NCI-H2081 treated with DMSO at 0.1 percent for 48 hours (cell line): Measurements from ENCODE around the gene COL11A2.

ENCODE experiments used
- DNase-seq: peaks from one replicate; lab custom pipeline; 2025; lab: John Stamatoyannopoulos, UW

Gene COL11A2

DNA sequence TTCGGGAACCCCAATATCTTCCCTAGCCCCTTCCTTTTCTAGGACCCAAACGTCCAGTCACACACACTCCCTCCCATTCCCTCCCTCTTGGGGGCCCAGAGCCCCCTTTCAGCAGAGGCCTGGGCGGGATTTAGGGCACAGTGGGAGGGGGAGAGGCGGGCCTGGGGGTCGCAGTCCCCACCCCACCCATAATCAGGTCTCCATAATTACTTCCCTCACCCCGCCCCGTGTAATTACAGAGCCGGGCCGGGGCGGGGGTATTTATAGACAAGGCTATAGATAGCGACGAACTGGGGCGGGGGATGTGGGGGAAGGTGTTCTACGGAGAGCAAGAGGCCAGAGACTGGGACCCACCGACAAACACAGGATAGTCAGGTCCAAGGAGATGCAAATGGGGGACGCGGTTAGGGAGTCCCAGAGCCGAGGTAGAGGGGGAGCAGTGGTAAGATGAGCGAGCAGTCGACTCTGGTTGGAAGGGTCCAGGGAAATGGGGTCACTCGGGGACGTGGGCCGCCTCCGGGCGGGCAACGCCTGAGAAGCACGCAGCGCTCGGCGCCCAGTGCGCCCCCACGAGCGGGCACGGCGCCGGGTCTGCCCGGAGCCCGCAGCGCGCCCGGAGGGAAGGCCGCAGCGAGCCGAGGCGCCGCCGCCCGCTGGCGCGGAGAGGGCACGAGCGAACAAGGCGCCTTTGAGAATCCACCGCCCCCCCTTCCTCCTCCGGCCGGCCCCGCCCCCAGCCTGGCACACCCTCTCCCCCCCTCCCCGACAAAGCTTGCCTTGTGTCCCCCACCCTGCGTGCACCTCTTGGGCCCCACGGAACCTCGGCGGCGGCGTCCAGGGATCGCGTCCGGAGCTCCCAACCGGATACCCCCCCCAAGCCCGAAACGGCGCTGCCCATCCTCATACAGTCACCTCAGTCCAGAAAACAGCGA, 670 bp upstream of the COL11A2 start:
- no peak for DNase-seq

DNA sequence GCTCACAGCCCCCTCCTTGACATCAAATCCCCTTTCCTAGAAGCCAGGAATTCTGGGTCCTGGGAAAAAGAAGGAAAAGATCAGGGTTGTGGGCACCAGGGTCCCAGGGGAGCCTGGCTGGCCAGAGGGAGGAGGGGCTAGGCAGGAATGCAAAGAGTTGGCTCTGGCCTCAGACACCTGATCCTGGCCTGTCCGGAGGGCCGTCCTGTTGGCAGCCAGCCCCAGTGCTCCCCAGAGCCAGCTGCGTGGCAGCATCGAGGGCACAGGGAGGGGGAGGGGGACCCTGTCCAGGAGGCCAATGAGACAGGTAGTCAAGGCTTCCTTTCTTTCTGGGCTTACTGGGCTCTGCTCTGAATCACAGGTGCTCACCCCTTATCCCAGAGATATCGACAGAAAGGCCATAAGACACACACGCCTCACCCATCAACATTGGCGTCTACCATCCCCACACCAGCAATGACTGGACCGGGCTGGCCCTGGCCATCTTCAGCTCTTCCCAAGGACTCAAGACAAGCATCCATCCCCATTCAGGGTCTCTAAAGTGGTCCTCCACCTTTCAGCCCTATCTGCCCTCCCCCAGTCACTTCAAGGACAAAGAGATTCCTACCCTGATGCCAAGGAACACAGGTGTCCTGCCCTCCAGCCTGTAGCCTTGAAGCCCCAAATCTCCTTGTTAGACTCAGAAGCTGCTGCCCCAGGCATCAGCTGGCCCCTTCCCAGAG, 723 bp downstream of the COL11A2 start:
- no peak for DNase-seq

DNA sequence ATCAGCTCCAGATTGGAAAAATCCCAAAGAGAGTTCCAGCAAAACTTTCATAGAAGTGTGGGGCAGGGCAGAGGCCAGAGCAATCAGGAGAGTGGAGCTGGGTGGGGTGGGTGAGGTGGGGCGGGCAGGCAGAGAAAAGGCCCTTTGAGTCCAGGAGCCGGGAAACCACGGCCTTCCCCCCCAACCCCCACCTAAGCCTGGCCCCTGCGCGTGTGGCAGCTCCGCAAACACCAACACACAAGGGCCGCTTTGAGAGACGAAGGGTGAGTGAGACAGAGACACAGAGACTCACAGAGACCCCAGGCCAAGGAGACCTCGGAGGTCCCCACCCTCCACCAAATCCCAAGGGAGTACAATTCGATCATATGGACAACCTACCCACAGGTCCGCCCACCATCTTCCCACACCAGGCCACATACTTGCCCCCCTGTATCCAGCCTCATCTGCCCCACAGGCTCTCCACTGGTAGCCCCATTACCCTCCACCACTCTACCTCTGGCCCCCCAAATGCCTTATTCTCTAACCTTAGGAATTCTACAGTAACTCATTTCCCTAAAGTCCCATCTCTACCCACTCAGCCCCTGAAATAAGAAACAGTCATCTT, 1.7 kb downstream of the COL11A2 start:
- DNase-seq = no peak

DNA sequence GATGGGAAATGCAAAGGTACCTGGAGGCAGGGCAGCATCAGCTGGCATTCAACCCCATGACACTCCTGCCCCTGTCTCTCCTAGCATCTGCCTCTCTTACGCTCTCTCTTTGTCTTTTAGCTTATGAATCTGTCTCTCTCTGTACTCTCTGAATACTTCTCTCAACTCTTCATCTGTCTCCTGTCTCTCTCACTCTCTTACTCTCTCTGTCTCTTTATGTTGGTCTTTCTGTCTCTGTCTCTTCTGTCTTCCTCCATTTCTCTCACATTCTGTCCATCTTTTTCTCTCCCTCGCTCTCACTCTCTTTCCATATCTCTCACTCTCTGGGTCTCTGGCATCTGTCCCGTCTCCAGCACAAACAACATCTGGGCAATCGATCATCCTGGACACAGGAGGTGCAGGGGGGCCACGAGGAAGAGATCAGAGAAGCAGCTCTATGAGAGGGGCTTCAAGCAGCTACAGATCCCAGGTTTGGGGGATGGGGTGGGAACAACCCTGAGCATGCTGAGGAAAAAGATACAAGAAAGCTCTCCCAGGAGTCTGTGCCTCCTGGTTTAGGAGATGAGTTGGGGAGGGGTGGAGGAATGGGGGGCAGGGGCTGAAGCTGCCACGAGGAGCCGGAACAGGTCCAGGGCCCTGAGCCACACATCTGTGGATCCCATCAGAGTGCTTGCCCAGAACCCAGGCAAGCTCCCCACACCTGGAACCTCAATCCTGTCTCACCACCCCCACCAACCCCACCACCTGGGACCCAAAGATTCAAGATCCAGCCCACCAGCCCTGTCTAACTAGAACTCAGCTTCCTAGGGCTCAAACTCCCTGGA, 2.4 kb downstream of the COL11A2 start:
- DNase-seq = no peak

DNA sequence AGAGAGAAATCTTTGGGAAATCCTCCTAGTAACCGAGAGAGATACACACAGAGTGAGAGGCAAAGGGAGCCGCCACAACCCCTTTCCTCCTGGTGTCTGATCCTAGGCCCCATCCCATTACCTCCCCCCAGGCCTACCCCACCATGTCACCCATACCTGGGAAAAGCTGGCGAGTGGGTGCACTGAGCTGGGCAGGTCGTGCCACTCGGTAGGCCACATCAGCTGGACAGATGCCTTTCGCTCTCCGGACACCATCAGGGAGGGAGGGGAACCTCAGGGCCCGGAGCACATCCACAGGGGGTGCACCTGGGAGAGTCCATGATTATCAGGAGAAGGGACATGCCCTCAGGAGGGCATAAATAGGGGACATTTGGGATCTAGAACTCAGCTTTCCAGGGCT, 3.1 kb downstream of the COL11A2 start:
- DNase-seq = no peak

DNA sequence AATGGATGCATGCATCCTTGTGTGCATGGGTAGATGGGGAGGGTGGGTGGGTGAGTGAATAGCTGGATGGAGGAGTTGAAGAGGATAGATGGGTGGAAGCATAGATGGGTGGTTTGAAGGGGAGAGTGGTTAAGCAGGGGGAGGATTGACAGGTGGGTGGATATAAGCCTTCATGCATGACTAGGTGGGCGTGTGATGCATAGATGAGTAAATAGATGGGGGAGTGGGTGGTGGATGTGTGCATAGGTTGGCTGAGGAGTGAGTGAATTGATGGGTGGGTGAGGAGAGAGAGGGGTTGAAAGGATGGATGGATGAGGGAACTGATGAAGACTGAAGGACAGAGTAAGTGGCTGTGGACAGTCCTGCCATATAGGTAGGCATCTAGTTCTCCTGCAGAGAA, 4.5 kb downstream of the COL11A2 start:
- DNase-seq = no peak

DNA sequence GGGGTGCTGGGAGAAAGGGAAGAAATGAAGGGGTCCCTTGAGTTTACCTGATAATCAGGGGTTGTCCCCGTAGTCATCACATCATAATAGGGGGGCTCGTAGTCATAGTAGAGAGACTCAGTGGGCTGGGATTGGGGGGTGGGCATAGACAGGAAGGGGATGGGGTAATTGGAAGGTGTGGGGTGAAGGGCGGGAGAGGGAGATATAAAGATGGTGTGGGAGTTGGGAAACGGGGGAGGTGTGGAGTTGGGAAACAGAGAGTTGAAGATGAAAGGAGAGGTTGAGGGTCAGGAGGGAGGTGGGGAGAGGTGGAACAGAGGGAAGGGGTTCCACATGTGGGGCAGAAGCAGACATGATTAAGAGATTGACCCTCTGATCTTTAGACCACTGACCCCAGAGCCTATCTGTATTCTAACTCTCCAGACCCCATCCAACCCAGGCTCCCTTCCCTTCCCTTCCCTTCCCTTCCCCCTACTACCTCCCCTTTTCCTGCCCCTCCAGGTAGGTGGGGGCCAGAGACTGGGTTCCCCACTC, 6.5 kb downstream of the COL11A2 start:
- no peak for DNase-seq

DNA sequence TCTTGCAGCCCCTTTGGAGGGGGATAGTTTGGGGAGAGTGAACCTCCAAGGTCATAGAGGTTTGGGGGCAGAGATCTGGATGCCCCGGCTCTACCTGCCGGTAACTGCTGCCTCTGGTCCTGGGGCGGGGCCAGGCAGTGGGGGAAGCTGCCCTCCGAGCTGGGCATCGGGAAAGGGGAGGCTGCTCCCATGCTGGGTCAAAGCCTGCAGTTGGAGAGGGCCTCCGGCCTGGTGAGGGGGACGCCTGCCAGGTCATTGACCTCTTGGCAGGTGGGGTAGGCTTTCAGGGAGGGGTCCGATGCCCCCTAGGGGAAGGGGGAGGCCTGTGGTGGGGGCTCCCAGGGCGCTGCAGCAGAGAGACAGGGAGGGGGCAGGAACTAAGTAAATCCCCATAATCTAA, 7.1 kb downstream of the COL11A2 start:
- DNase-seq = no peak

DNA sequence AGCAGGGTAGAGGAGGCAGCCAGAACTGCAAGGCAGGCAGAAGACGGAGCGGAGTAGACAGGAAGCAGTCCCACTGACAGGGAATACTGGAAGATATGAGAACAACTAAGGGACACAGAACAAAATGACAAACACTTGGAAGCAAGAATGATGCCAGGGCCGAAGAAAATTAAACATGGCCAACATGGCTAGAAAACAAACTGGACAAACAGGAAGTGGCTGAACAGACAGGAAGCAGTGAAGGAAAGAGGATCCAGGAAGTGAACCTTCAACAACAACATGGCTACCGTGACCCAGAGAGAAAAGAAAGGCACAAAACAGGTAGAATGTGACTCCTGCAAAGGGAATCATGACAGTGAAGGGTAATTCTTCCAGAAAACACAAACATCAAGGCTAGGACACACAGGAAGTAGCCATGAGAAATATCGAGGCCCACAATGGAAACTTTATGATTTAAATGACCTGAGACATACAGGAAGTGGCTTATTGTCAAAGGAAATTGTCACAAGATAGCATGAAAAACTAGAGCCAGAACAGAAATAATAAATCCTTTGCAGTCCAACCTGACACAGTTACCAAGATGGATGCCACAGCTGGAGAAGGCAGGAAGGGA, 9.1 kb downstream of the COL11A2 start:
- DNase-seq = no peak

DNA sequence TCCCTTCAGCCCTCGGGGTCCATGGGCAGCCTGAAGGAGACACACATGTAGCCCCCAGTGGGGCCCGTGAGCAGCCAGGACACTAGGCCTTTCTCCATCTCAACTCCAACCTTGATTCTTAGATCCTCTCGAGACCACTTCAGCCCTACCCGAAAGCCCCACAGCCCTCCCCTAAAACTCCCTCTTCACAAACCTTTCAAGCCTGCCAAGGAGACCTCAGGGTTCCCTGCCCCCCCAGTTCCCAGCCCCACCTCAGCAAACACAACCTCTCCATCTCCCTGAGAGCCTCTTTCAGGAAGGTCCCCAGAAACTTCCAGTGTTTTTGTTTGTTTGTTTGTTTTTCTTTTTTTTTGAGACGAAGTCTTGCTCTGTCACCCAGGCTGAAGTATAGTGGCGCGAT, 11.1 kb downstream of the COL11A2 start:
- no peak for DNase-seq

DNA sequence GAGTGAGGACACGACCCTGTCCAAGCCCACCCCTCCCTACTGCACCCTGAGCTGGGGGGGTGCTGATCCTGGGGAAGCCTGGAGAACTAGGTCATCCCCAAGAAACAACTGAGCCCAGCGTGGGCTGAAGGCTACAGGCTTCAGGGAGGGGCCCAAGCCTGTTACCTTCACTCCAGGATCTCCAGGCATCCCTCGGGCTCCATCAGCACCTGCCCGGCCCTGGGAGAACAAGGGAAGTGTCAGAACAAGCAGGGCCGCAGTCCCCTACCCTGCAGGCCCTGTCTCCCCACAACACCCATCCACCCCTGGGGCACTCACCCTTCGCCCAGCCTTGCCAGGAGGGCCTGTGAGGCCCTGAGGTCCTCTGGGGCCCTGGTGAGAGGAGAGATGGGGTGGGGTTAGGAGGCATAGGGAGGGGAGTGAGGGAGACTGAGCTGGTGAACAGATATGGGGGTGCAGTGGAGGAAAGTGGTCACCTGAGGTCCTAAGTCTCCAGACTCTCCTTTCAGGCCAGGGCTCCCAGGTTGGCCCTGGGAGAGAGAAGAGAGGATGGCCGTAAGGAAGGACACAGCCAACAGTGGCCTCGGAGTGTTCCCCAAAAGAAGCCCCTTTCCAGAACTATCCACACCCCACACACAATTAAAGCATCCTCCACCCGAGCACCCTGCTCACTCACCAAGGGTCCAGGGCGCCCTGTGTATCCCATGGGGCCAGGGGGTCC, 13.4 kb downstream of the COL11A2 start:
- DNase-seq = no peak

DNA sequence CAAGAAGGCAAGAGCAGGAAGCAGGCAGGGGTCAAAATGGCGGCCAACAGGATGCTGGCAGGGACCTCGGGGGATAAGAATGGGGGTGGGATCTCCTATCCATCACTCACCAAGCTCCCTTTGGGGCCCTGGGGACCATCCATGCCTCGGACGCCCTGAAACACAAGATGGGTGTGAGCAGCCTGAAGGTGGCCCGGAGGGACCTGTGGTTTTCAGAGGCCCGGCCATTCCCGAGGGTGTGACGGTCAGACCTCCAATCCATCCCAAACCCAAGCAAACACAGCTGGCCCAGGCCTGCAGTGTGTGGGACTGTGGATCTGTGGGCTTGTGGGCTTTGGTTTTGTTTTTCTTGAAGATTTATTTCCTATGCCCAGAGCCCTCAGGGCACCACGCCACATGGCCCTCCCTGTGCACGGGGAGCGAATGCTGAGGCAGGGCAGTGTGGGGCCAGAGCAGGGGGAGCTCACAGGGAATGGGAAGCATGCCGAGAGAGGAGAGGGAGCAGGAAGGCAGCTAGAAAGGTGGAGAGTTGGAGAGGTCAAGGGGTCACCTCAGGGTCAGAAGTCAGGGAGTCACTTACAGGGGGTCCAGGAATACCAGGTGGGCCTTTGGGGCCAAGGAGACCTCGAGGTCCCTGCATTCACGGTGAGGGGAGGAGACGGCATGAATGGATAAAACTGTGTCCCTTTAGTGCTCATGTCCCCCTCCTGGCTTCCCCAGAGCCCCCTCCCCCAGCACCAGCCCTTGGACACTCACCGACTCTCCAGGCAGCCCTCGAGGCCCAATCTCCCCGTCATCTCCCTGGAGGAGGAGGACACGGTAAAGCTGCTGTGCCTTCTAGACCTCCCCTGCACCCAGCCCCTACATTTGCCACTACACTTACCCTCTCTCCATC, 14.5 kb downstream of the COL11A2 start:
- no peak for DNase-seq

DNA sequence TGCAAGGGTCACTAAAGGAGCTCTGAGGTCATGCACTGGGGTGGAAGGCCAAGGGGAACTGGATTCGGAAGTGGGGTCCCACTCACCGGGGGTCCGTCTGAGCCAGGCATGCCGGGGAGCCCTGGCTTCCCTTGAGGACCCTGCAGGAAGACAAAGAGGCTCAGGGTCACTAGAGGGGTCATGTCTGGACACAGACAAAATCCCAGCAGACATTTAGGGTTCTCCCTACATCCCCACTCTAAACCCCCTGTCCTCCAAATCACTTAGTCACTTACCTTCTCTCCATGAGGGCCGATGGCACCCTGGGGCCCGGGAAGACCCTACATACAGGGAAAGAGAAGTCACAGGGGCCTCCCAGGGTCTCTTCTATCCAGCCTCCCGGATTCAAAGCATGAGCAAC, 15.4 kb downstream of the COL11A2 start:
- no peak for DNase-seq

DNA sequence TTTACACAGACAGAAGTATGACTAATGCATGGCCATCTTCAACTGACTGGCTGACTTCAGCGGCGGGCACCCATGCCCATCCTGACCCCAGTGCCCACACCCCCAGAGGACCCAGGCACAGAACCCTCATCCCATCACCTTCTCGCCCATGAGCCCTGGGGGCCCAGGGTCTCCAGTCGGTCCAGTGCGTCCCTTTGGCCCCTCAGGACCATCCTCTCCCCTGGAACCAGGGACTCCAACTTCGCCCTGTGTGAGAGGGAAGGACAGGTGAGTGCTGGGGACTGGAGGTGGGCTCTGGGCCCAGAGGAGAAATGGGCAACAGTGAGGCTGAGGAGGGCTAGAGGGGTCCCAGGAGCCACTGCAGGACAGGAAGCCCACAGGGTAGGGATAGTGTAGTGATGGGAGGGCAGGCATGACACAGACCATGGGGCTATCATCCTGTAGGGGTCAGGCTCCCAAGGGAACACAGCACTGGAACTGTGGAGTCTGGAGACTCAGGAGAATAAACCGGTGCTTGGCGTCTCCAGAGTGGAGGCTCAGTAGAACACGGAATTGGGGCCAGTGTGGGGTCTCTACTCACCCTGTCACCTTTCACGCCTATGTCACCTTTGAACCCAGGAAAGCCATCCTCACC, 16.7 kb downstream of the COL11A2 start:
- DNase-seq = no peak

DNA sequence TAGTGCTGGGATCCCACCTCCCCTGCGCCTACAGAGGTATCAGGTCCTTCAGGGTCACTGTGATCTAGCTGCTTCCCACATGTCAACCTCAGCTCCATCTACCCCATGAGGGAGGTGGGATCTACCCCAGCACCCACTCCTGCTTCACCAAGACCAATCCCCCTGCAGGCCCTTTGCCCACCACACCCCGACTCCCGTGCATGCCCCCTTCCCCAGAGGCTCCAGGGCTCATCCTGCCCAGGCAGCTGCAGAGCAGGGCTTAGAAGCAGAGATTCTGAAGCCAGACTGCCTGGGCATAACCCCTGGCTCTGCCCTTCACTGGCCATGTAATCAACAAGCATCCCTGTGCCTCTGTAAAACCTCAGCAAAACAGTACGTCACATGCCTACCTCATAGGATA, 17.5 kb downstream of the COL11A2 start:
- DNase-seq = no peak

DNA sequence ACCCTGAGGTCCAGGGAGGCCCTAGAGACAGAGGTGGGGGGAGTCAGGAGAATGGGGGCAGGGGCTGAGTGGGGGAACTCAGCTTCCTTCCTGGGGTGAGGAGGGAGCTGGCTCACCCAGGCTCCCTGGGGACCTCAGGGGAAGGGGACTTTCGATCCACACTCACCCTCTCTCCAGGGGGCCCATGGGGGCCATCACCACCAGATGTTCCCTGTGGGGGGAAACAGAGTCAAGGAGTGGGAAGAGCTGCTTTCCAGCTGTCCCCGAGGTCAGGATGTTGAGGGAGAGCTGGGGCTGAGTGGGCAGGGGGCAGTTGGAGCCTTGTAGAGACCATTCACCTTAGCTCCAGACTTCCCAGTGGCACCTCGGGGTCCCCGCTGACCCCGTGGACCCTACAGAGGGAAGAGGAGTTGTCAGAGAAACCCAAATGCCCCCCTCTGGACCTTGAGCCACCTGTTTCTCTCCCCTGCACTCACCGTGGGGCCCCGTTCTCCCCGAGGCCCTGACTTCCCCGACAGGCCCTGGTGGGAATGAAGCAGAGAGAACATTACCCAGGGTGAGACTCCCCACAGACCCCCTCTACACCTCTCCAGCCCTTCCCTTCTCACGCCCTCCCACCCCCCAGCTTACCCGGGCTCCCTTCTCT, 18.6 kb downstream of the COL11A2 start:
- DNase-seq = no peak

DNA sequence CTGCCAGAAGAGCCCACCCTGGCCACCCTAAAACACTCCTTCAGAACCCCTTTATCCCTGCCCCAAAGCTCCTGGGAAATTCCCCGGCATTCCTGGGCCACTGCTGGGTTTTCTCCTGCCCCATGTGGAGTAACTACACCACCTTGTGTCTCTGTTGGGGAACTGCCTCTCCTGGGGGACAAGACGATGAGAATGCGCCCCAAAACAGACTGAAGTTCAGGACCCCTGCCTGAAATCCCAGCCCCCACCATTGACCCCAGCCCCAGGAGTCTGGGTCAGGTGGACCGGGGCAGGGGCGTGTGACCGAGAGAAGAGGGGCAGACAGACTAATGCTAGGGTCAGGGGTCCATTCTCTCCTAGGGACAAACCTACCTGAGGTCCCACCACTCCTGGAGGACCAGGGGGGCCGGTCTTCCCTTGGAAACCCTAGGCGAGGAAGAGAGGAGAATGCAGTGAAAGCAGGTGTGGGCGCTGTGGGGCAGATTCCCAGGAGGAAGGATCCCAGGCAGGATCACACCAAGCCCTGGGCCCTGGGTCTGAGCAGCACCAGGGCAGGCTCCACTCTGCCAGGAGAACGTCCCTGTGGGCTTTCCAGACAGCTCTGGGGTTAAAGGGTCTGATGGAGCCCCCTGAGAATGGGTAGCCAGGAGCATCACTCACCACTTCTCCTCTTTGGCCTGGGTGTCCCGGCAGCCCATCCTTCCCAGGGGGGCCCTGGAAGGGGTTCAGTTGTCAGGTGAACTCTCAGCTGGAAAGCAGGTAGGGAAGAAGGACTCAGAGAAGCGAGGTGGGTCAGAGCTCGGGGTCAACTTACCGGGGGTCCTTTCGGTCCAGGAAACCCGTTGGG, 19.4 kb downstream of the COL11A2 start:
- DNase-seq = no peak
